Lung (tissue), 12 donors: ENCODE data around the gene DEPP1. TPM values are rescaled to one million over a fixed set of nuclear protein-coding genes. Genes with fewer than 3 reads are reported as not detected.

Experiments
- ATAC-seq: fragments of 200-7000 bp; cut with Tn5 transposase; one replicate; pipeline ENCODE4 v1.9.1; 2020; ENCODE audit warnings: moderate number of reproducible peaks; ENCODE audit not compliant: insufficient read depth, low FRiP score
- DNase-seq, 3 donors: peaks; one replicate each; pipeline ENCODE4 v3.0.0-alpha.2; 2013 to 2017
- H3K27ac ChIP-seq, 2 donors: one replicate each; pipeline ENCODE4 v1.5.1; 2013; ENCODE audit warnings: mild to moderate bottlenecking in 2 of 2, moderate library complexity in 2 of 2, control low read depth in 1 of 2, inconsistent platforms in 1 of 2, low read depth in 1 of 2, low read length in 1 of 2
- H3K27me3 ChIP-seq, 3 donors: one replicate each; pipeline ENCODE4 v1.5.1; 2013; ENCODE audit warnings: low read length in 2 of 3; ENCODE audit not compliant: control insufficient read depth in 3 of 3, insufficient read depth in 3 of 3
- H3K36me3 ChIP-seq, 4 donors: one replicate each; pipeline ENCODE4 v1.5.1; 2013; ENCODE audit warnings: low read length in 4 of 4, mild to moderate bottlenecking in 1 of 4, moderate library complexity in 1 of 4; ENCODE audit not compliant: control insufficient read depth in 4 of 4, insufficient read depth in 4 of 4
- H3K4me1 ChIP-seq, 5 donors: one replicate each; pipeline ENCODE4 v1.5.1; 2013; ENCODE audit warnings: low read length in 5 of 5, mild to moderate bottlenecking in 2 of 5, moderate library complexity in 1 of 5; ENCODE audit not compliant: control insufficient read depth in 5 of 5, insufficient read depth in 5 of 5
- H3K4me3 ChIP-seq: one replicate; pipeline ENCODE4 v1.5.1; 2013; ENCODE audit warnings: mild to moderate bottlenecking, control low read depth, moderate library complexity
- H3K9ac ChIP-seq, 2 donors: one replicate each; pipeline ENCODE4 v1.5.1; 2013; ENCODE audit warnings: low read length in 2 of 2, control low read depth in 1 of 2; ENCODE audit not compliant: insufficient read depth in 1 of 2
- H3K9me3 ChIP-seq, 4 donors: one replicate each; pipeline ENCODE4 v1.5.1; 2013; ENCODE audit warnings: low read length in 3 of 4, mild to moderate bottlenecking in 1 of 4, moderate library complexity in 1 of 4; ENCODE audit not compliant: control insufficient read depth in 4 of 4, insufficient read depth in 3 of 4
- CTCF ChIP-seq: IDR thresholded peaks from 2 replicates; pipeline ENCODE4 v1.5.1; 2012; ENCODE audit warnings: mild to moderate bottlenecking; ENCODE audit errors: control extremely low read depth, extremely low read depth
- WGBS, 2 donors: extraction: QIAGEN DNeasy Blood & Tissue Kit; methylation state at CpG; one replicate each; pipeline ENCODE4 v1.1.7; 2013; 5-methylcytosine and 5-hydroxymethylcytosine counted together
- polyA plus RNA-seq, 2 donors: library from polyadenylated mRNA; stranded (reverse); fragments of 200-250 nt; gene quantifications; one replicate each; pipeline ENCODE4 v1.2.1, GENCODE V29; 2013
- total RNA-seq, 2 donors: library from RNA; depleted of rRNA in 1 of 2; stranded (reverse); fragments of >200 nt in 1 of 2; gene quantifications; one replicate each; pipeline ENCODE4 v1.2.1, GENCODE V29; 2014 to 2021
- donor health status: control.
- donor health status: control.
- donor health status: Bipolar disorder and iron deficiency.
- donor health status: healthy.
- donor health status: DM: yes; HTN: yes; CAD: no.

The DEPP1 gene
- total and polyA plus RNA-seq, 4 donors = 37.0 to 149 (median 70.1) TPM

DNA sequence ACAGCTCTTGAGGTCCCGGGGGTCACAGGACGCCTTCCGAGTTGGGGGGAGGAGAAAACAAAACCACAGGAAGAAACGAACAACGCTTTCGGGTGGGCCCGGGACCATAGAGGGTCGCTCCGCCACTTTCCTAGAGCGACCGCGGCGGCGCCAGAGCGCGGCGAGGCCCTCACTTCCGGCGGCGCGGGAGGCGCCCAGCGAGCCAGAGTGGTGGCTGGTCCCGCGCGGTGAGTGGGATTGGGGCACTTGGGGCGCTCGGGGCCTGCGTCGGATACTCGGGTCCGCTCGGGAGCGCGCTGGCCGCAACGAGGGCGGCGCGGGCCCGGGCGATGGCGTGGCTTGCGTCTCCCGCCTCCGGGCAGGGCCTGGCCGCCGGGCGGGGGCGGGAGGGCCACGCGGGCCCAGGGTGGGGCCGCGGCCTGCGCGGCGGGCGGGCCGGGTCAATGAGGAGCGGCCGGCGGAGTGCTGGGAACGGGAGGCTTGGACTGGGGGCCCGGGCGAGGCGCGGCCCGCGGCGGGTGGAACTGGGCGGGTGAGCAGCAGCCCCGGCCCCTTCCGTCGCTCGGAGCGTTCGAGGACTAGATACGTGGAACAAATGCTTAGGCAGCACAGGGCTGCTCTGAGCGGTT, 22.3 kb upstream of the DEPP1 start, which contains the start of gene ZNF22:
ZNF22 (plus strand) TSS at position 172 of the 629 bp plus-strand sequence. CDS start 2,446 bp downstream, outside the sequence.
- 1% methylated on average over 69 to 79 of the region's 79 CpGs for WGBS, 2 donors
- H3K4me1 ChIP-seq = peaks cover 0 to 25% (median 10%) of the 10 kb centered on the region in 5 donors
- peak; percentile 90 to 94 (median 92) for DNase-seq

GRCh38 chr10:45000138-45000751, 21.6 kb upstream of the DEPP1 start:
- Histone ChIP-seq H3K27ac (peak overlapping the region; percentile 93 to 97), H3K9me3 (no peaks in the 10 kb centered on the region), H3K27me3 (no peaks in the 10 kb centered on the region), H3K4me3 (peak overlapping the region; percentile 64), H3K9ac (peak overlapping the region; percentile 75 to 90), H3K36me3 (peaks cover 3 to 17% (median 7%) of the 10 kb centered on the region in 4 donors), H3K4me1 (peaks cover 0 to 27% (median 13%) of the 10 kb centered on the region in 5 donors)
- ATAC-seq (peak; percentile 50), DNase-seq (peak; percentile 67 to 76 (median 76))
- 15 to 28% methylated on average over 12 of the region's 12 CpGs for WGBS, 2 donors
- TF ChIP-seq CTCF = no peak

More for the DNA sequence above, 22.3 kb upstream of the DEPP1 start, which contains the start of gene ZNF22:
- no peak for TF ChIP-seq CTCF
- Histone ChIP-seq H3K36me3 (peaks cover 5 to 24% (median 8%) of the 10 kb centered on the region in 4 donors), H3K9me3 (no peaks in the 10 kb centered on the region), H3K27me3 (no peaks in the 10 kb centered on the region), H3K9ac (peak within 1 kb of the TSS; percentile 75 to 94), H3K4me3 (peak within 1 kb of the TSS; percentile 64), H3K27ac (peak within 1 kb of the TSS; percentile 93 to 97)
- ATAC-seq = peak; percentile 88

GRCh38 chr10:44998146-44998631, 19.6 kb upstream of the DEPP1 start:
- peaks cover 0 to 3% (median 1%) of the 10 kb centered on the region in 4 donors for H3K36me3 ChIP-seq
- peaks cover 0 to 27% (median 15%) of the 10 kb centered on the region in 5 donors for H3K4me1 ChIP-seq
- no peak for TF ChIP-seq CTCF
- 45 to 73% methylated on average over 6 of the region's 6 CpGs for WGBS, 2 donors
- H3K9ac ChIP-seq = no peak overlapping the region
- no peak for ATAC-seq
- H3K4me3 ChIP-seq = no peak overlapping the region
- H3K27me3 ChIP-seq = no peaks in the 10 kb centered on the region
- peak overlapping the region; percentile 41 to 47 for H3K27ac ChIP-seq
- H3K9me3 ChIP-seq = no peaks in the 10 kb centered on the region
- DNase-seq = no peak
